ENCODE data around the gene FFAR2.

DNA sequence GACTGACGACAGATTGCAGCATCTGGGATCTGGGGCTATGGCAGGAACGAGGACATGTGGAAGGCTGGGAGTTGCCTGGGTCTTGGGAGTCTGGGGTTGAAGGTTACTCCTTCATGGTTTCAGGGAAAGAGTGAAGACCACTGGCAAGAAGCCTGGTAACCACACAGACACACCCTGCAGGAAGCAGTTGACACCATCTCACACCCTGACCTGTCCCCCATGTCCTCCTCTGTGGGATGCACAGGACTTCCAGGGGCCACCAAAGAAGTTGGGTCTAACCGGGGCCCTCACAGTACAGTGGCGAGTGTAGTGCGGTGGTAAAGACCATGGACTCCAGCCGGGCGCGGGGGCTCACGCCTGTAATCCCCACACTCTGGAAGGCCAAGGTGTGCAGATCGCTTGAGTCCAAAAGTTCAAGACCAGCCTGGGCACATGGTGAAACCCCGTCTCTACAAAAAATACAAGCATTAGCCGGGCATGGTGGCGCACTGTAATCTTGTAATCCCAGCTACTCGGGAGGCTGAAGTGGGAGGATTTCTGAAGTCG is 10.6 kb upstream of the FFAR2 start:
- TF ChIP-seq CREB1 (IDR thresholded peaks at IDR 0.05; ENCODE audit: low read depth), result no peak
- TF ChIP-seq ZBTB7A (IDR thresholded peaks at IDR 0.05; ENCODE audit: low read depth), result no peak
- TF ChIP-seq EP300 (IDR thresholded peaks at IDR 0.05; ENCODE audit: borderline replicate concordance), result no peak
- TF ChIP-seq CEBPB (IDR thresholded peaks at IDR 0.05), result no peak
- TF ChIP-seq, protein P1, sequence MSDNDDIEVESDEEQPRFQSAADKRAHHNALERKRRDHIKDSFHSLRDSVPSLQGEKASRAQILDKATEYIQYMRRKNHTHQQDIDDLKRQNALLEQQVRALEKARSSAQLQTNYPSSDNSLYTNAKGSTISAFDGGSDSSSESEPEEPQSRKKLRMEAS (IDR thresholded peaks at IDR 0.05), result no peak
- TF ChIP-seq YY1 (IDR thresholded peaks at IDR 0.05; ENCODE audit: low read depth), result no peak
- no peak for TF ChIP-seq TEAD4 (IDR thresholded peaks at IDR 0.05)
- TF ChIP-seq FOXM1 (IDR thresholded peaks at IDR 0.05; ENCODE audit: borderline replicate concordance, low read depth), result no peak
- TF ChIP-seq NFIC (IDR thresholded peaks at IDR 0.05), result no peak
- TF ChIP-seq RAD21 (IDR thresholded peaks at IDR 0.05; ENCODE audit: low read depth), result no peak
- TF ChIP-seq, protein P2, sequence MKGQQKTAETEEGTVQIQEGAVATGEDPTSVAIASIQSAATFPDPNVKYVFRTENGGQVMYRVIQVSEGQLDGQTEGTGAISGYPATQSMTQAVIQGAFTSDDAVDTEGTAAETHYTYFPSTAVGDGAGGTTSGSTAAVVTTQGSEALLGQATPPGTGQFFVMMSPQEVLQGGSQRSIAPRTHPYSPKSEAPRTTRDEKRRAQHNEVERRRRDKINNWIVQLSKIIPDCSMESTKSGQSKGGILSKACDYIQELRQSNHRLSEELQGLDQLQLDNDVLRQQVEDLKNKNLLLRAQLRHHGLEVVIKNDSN (IDR thresholded peaks at IDR 0.05), result no peak
- TF ChIP-seq TAF1 (IDR thresholded peaks at IDR 0.05; ENCODE audit: low read depth), result no peak
